HepG2 (cell line): ENCODE measurements around the gene SLC10A1. TPM values are rescaled to one million over a fixed set of nuclear protein-coding genes. Genes with fewer than 3 reads are reported as not detected.
A peak's percentile ranks its signal among the peaks of the same experiment; 100 is the strongest.

Experiments
- ATF7 ChIP-seq, 2 experiments: fragments of 450-650 bp in 1 of 2; sonication (generic) in 1 of 2; formaldehyde crosslinking in 1 of 2; IDR thresholded peaks; 2 replicates each; pipeline versions ENCODE4 v1.4.0 to v1.6.1; 2016 to 2020; ENCODE audit warnings: antibody characterized with exemption in 1 of 2, mild to moderate bottlenecking in 1 of 2, missing genetic modification reagents in 1 of 2
- GATAD1 ChIP-seq: IDR thresholded peaks from 2 replicates; pipeline ENCODE4 v1.6.1; 2016; ENCODE audit warnings: missing genetic modification reagents, missing compliant biosample characterization
- HMG20A ChIP-seq: IDR thresholded peaks from 2 replicates; pipeline ENCODE4 v1.6.1; 2016; ENCODE audit warnings: borderline replicate concordance
- NR2F6 ChIP-seq, 2 experiments: IDR thresholded peaks; 2 replicates each; pipeline ENCODE4 v1.6.1; 2016; ENCODE audit warnings: antibody characterized with exemption in 1 of 2, mild to moderate bottlenecking in 1 of 2
- ZNF451 ChIP-seq: sonication (generic); formaldehyde crosslinking; IDR thresholded peaks from 2 replicates; pipeline ENCODE4 v1.5.0; 2020; ENCODE audit warnings: mild to moderate bottlenecking, missing genetic modification reagents
- ZNF564 ChIP-seq: sonication (generic); formaldehyde crosslinking; IDR thresholded peaks from 2 replicates; pipeline ENCODE4 v1.8.1; 2023; ENCODE audit warnings: mild to moderate bottlenecking, missing genetic modification reagents
- ZNF619 ChIP-seq: sonication (generic); formaldehyde crosslinking; IDR thresholded peaks from 2 replicates; pipeline ENCODE4 v1.4.0; 2020; ENCODE audit warnings: mild to moderate bottlenecking, missing genetic modification reagents
- ZNF761 ChIP-seq: sonication (generic); formaldehyde crosslinking; conservative IDR thresholded peaks from 2 replicates; pipeline ENCODE4 v1.4.0; 2020; ENCODE audit warnings: mild to moderate bottlenecking, missing genetic modification reagents
- polyA plus RNA-seq, 8 experiments: library from polyadenylated mRNA; depleted of rRNA in 3 of 8; stranded (reverse) in 7 of 8; unstranded in 1 of 8; fragments of >200 nt; fragmentation: Illumina TruSeq in 4 of 8; extraction: Trizol in 4 of 8; gene quantifications; 2 replicates each; pipeline versions ENCODE4 v1.2.1 to v1.2.3, GENCODE V29; 2011 to 2016; ENCODE audit warnings: low read depth in 4 of 8, missing spikeins in 1 of 8, mixed read lengths in 1 of 8; ENCODE audit not compliant: insufficient read depth in 1 of 8
- total RNA-seq, 5 experiments: library from RNA; depleted of rRNA; stranded (reverse); fragments of >200 nt; fragmentation: Illumina TruSeq; extraction: Trizol; gene quantifications; 2 replicates each; pipeline ENCODE4 v1.2.3, GENCODE V29; 2016; ENCODE audit warnings: low read depth in 1 of 5
- TF ChIP-seq, protein P1 (sequence below): sonication (generic); formaldehyde crosslinking; IDR thresholded peaks from 2 replicates; pipeline ENCODE4 v1.5.1; 2020; ENCODE audit warnings: missing genetic modification reagents, mild to moderate bottlenecking, borderline replicate concordance
- TF ChIP-seq, protein P2 (sequence below): IDR thresholded peaks from 2 replicates; pipeline ENCODE4 v1.6.1; 2012; ENCODE audit warnings: low read depth, low read length, improper control_type of control experiment
- TF ChIP-seq, protein P3 (sequence below): sonication (generic); formaldehyde crosslinking; conservative IDR thresholded peaks from 2 replicates; pipeline ENCODE4 v1.8.0; 2022; ENCODE audit warnings: low read depth, missing genetic modification reagents

Gene SLC10A1
- total and polyA plus RNA-seq, 2 of the 13 experiments (the other 11 are each of a cell fraction or from before 2014, with no cell fraction given), result 0.17 TPM; not detected in 1

DNA sequence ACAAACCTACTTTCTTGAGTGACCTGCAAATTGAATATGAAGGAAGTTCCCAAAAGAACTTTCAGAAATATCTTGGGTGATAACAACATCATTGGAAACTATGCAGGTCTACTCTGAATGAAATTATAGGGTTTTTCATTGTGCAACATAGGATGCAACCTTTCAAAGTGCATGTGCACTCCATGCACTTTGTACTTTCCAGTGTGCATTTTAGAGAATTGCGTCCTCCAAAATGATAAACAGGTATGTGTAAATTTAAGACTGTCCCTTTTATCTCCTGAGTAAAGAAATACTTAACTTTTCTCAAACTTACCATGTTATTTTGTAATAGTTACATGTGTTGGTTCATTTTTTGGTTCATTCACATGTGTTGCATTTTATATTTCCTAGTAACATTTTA, 16.9 kb downstream of the SLC10A1 start (continued):
- TF ChIP-seq HMG20A (CRISPR knock-in tag) (0 out of 2 replicates have a peak, but pooled peaks have one; percentile 44), ATF7 (IDR thresholded peaks at IDR 0.05) (no peak), ATF7 (CRISPR knock-in tag; IDR thresholded peaks at IDR 0.05) (no peak), ZNF761 (CRISPR knock-in tag) (no peak), ZNF619 (no peak), ZNF564 (no peak), NR2F6 (IDR thresholded peaks at IDR 0.05) (peak; percentile 22; the same call in 1 of the 2 replicates), NR2F6 (CRISPR knock-in tag; IDR thresholded peaks at IDR 0.05) (peak; percentile 15; the same call in 1 of the 2 replicates), ZNF451 (CRISPR knock-in tag) (no peak), GATAD1 (CRISPR knock-in tag) (no peak)
- TF ChIP-seq, protein P1, sequence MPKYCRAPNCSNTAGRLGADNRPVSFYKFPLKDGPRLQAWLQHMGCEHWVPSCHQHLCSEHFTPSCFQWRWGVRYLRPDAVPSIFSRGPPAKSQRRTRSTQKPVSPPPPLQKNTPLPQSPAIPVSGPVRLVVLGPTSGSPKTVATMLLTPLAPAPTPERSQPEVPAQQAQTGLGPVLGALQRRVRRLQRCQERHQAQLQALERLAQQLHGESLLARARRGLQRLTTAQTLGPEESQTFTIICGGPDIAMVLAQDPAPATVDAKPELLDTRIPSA, result no peak
- TF ChIP-seq, protein P2, sequence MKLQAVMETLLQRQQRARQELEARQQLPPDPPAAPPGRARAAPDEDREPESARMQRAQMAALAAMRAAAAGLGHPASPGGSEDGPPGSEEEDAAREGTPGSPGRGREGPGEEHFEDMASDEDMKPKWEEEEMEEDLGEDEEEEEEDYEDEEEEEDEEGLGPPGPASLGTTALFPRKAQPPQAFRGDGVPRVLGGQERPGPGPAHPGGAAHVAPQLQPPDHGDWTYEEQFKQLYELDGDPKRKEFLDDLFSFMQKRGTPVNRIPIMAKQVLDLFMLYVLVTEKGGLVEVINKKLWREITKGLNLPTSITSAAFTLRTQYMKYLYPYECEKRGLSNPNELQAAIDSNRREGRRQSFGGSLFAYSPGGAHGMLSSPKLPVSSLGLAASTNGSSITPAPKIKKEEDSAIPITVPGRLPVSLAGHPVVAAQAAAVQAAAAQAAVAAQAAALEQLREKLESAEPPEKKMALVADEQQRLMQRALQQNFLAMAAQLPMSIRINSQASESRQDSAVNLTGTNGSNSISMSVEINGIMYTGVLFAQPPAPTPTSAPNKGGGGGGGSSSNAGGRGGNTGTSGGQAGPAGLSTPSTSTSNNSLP, result peak; percentile 42; the same call in 1 of the 2 replicates
- TF ChIP-seq, protein P3, sequence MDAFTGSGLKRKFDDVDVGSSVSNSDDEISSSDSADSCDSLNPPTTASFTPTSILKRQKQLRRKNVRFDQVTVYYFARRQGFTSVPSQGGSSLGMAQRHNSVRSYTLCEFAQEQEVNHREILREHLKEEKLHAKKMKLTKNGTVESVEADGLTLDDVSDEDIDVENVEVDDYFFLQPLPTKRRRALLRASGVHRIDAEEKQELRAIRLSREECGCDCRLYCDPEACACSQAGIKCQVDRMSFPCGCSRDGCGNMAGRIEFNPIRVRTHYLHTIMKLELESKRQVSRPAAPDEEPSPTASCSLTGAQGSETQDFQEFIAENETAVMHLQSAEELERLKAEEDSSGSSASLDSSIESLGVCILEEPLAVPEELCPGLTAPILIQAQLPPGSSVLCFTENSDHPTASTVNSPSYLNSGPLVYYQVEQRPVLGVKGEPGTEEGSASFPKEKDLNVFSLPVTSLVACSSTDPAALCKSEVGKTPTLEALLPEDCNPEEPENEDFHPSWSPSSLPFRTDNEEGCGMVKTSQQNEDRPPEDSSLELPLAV (CRISPR knock-in tag), result no peak
